GM10248 (cell line): ENCODE measurements around the gene VMP1.
"Not testable (repeated sequence)": the region's sequence is repeated elsewhere in the genome, so short reads cannot be mapped to it uniquely, and the experiment has no call there.

Experiments
- CTCF ChIA-PET: fragments of 300-600 bp; sonication (Branson Sonifier 250); formaldehyde crosslinking; extraction: SDS; loops from one replicate; lab custom pipeline; 2021; ENCODE audit warnings: antibody characterized with exemption; lab: Yijun Ruan, JAX
- POLR2A ChIA-PET: fragments of 350-650 bp; sonication (Branson Sonifier 250); formaldehyde crosslinking; extraction: SDS; loops from one replicate; lab custom pipeline; 2020; ENCODE audit warnings: antibody characterized with exemption; lab: Yijun Ruan, JAX
- DNase-seq: peaks from one replicate; pipeline ENCODE4 v3.0.0; 2012; ENCODE audit errors: extremely low spot score
- CTCF ChIP-seq: IDR thresholded peaks from 2 replicates; pipeline ENCODE4 v1.5.1; 2012; ENCODE audit warnings: mild to moderate bottlenecking, low read depth; ENCODE audit errors: extremely low read depth, missing control alignments, control extremely low read depth

Gene VMP1

GRCh38 chr17:59845595-59846393, 138.3 kb downstream of the VMP1 start:
- no peak for DNase-seq
- ChIA-PET POLR2A (interaction anchor here (0.6 to 1.8 kb wide), 6 partner anchors 8 to 1214 kb away, joined by 3 to 14 read pairs (median 4); partner anchors contain the start of gene CLTC), CTCF (interaction anchor here (1.5 to 5.7 kb wide), 4 partner anchors 18 to 101 kb away, joined by 3 to 50 read pairs (median 5); no protein-coding TSS in a partner anchor)
- no peak for TF ChIP-seq CTCF

DNA sequence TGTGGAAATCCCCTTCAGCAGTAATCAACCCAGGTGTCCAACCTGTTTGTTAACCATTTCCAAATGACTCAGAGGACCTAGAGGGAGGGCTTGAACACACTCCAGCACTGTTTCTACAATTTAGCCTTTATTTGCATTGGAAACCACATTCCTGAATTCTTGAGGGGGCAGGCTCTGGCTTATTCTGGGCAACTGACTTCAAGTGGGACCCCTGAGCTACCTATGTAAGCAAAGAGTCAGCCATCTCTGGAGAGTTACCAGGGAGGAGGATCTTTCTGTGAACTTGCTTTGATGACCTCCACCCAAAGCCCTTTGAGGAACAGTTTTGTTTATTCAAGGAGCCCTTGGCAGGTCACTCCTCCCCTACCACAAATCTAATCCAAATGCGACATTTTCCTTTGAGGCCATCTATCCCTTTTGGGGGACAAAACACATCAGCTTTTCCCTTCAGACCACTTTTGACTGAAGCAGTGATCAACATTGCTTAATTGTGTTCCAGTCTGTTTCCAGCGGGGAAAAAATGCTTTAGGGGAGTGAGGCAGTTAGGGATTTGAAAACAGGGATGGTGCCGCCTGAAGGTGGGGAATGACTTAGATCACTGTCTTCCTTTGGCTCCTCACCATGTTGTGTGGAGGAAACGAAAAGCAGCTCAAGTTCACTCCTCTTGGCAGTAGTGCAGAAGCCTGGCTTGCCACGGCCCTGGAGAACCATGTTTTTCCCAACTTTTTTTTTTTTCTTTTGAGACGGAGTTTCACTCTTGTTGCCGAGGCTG, 139.1 kb downstream of the VMP1 start:
- ChIA-PET POLR2A (interaction anchor here (0.6 to 1.8 kb wide), 4 partner anchors 9 to 227 kb away, joined by 4 to 14 read pairs (median 6); partner anchors contain the start of gene CLTC), CTCF (interaction anchor here (1.4 to 5.7 kb wide), 4 partner anchors 19 to 99 kb away, joined by 4 to 50 read pairs (median 5); no protein-coding TSS in a partner anchor)
- no peak for TF ChIP-seq CTCF
- peak; percentile 53 for DNase-seq

DNA sequence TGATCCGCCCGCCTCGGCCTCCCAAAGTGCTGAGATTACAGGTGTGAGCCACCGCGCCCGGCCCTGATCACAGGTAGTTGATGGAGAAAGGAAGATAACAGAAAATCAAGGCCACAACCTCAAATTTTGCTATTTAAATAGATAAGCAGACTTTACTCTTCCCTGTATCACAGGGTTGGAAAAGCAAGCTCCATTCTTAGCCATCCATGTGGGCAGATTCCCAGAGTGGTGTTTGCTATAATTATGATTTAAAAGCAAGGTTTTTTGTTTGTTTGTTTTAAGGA, 140.9 kb downstream of the VMP1 start:
- POLR2A ChIA-PET, result interaction anchor here (0.7 to 1.0 kb wide), 5 partner anchors 11 to 1217 kb away, joined by 3 to 5 read pairs (median 3); partner anchors contain the start of genes PTRH2 and VMP1
- TF ChIP-seq CTCF, result no peak
- no peak for DNase-seq
- CTCF ChIA-PET, result interaction anchor here (0.8 to 5.7 kb wide), 9 partner anchors 9 to 174 kb away, joined by 3 to 50 read pairs (median 3); no protein-coding TSS in a partner anchor

- CTCF ChIA-PET, result interaction anchor here (0.8 to 5.7 kb wide), 8 partner anchors 10 to 174 kb away, joined by 3 to 50 read pairs (median 3); no protein-coding TSS in a partner anchor
- POLR2A ChIA-PET, result interaction anchor here (0.7 to 1.0 kb wide), 3 partner anchors 17 to 1217 kb away, joined by 3 read pairs; no protein-coding TSS in a partner anchor
- DNase-seq, result no peak
- TF ChIP-seq CTCF, result no peak
Observed at GRCh38 chr17:59848778-59849177, 141.3 kb downstream of the VMP1 start.

DNA sequence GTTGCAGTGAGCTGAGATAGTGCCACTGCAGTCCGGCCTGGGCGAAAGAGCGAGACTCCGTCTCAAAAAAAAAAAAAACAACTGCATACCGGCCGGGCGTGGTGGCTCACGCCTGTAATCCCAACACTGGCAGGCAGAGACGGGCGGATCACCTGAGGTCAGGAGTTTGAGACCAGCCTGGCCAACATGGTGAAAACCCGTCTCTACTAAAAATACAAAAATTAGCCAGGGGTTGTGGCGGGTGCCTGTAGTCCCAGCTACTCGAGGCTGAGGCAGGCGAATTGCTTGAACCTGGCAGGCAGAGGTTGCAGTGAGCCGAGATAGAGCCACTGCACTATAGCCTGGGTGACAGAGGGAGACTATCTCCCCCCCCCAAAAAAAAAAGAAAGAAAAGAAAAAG, 142.9 kb downstream of the VMP1 start:
- CTCF ChIA-PET, result interaction anchor here (1.1 to 5.7 kb wide), 4 partner anchors 15 to 102 kb away, joined by 3 to 50 read pairs (median 6); no protein-coding TSS in a partner anchor
- not testable (repeated sequence) for DNase-seq
- POLR2A ChIA-PET, result interaction anchor here (0.6 kb wide), 1 partner anchor 66 kb away, joined by 7 read pairs; no protein-coding TSS in a partner anchor

DNA sequence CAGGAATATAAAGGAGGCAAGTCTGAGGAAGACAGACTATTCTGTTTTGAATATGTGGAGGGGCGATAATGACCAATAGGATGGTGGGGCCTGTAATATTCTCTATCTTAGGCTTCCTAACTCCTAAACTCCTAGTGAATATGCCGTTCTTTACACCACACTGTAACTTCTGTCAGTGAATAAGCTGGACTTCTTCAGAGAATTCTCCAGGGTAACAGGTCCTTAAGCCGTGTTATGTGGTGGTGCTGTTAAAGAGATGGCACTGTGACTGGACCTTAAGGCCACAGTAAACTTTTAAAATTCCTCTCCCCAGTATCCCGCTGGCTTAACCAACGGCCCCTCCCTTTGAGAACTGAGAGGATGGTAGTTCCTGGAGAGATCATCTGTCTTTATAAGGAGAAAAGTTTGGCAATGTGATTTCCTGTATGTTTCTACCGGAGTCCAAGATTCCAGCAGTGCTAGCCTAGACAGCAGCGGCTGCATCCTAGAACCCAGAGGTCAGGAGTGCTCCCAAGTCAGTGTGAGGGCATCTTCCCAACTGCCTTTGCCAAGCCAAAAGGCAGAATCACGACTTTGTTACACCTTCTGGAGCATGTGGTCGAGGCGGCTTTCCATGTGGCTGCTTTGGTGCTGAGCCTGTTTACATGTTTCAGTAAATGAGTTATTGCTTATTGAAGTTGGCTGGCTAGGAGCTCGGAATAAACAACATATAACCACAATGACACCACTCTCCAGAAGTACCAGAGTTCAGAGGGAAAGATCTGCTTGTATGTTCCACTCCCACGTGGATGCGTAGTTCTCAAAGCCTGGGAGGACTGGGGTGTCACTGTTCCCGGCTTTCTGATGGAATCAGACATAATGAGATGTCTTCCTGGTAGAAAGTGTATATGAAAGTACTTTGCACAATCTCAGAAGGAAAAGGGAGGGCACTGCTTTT, 144.3 kb downstream of the VMP1 start:
- no peak for TF ChIP-seq CTCF
- ChIA-PET POLR2A (interaction anchor here (0.6 kb wide), 1 partner anchor 14 kb away, joined by 7 read pairs; no protein-coding TSS in a partner anchor), CTCF (interaction anchor here (1.0 to 1.2 kb wide), 3 partner anchors 10 to 104 kb away, joined by 3 to 6 read pairs (median 3); no protein-coding TSS in a partner anchor)
- no peak for DNase-seq

GRCh38 chr17:59852847-59853167, 145.4 kb downstream of the VMP1 start:
- DNase-seq, result not testable (repeated sequence)
- ChIA-PET POLR2A (interaction anchor here (0.6 kb wide), 1 partner anchor 9 kb away, joined by 3 read pairs; no protein-coding TSS in a partner anchor), CTCF (interaction anchor here (0.8 to 1.6 kb wide), 5 partner anchors 11 to 151 kb away, joined by 3 to 5 read pairs (median 4); no protein-coding TSS in a partner anchor)
